Upper lobe of left lung (tissue), 6 donors: ENCODE results near the gene FBXW7. TPM values are rescaled to one million over a fixed set of nuclear protein-coding genes. Genes with fewer than 3 reads are reported as not detected.

Source experiments
- ATAC-seq, 2 donors: fragments of 200-7000 bp; cut with Tn5 transposase; one replicate each; pipeline ENCODE4 v1.9.1; 2022; ENCODE audit warnings: mild to moderate bottlenecking in 2 of 2, moderate library complexity in 2 of 2; ENCODE audit not compliant: low FRiP score in 2 of 2
- DNase-seq, 2 donors: peaks; one replicate each; pipeline ENCODE4 v3.0.0-alpha.2; 2019 to 2020
- H3K27ac ChIP-seq, 4 donors: fragments of 200-600 bp; sonication (generic); one replicate each; pipeline ENCODE4 v1.5.1; 2016 to 2019
- H3K27me3 ChIP-seq, 4 donors: fragments of 200-600 bp; sonication (generic); one replicate each; pipeline ENCODE4 v1.5.1; 2017 to 2019
- H3K36me3 ChIP-seq, 4 donors: fragments of 200-600 bp; sonication (generic); one replicate each; pipeline ENCODE4 v1.5.1; 2016 to 2019
- H3K4me1 ChIP-seq, 4 donors: fragments of 200-600 bp; sonication (generic); one replicate each; pipeline ENCODE4 v1.5.1; 2018 to 2019
- H3K4me3 ChIP-seq, 4 donors: fragments of 200-600 bp; sonication (generic); one replicate each; pipeline ENCODE4 v1.5.1; 2017 to 2019; ENCODE audit warnings: mild to moderate bottlenecking in 2 of 4, moderate library complexity in 1 of 4
- H3K9me3 ChIP-seq, 4 donors: fragments of 200-600 bp; sonication (generic); one replicate each; pipeline ENCODE4 v1.5.1; 2018 to 2019
- CTCF ChIP-seq, 6 experiments: fragments of 450-650 bp in 4 of 6; fragments of 200-600 bp in 2 of 6; sonication (generic) in 2 of 6; IDR thresholded peaks; one replicate each; pipeline ENCODE4 v1.5.1; 2016 to 2019; ENCODE audit warnings: antibody characterized with exemption in 6 of 6
- EP300 ChIP-seq, 4 donors: sonication (generic); formaldehyde crosslinking; IDR thresholded peaks; one replicate each; pipeline ENCODE4 v1.5.1; 2017; ENCODE audit warnings: antibody characterized with exemption in 4 of 4, control low read depth in 2 of 4
- POLR2A ChIP-seq, 4 donors: fragments of 450-650 bp; IDR thresholded peaks; one replicate each; pipeline ENCODE4 v1.5.1; 2016 to 2017; ENCODE audit warnings: antibody characterized with exemption in 4 of 4, mild to moderate bottlenecking in 2 of 4
- POLR2AphosphoS5 ChIP-seq, 2 donors: sonication (generic); formaldehyde crosslinking; IDR thresholded peaks; one replicate each; pipeline ENCODE4 v1.5.1; 2017; ENCODE audit warnings: antibody characterized with exemption in 2 of 2
- WGBS, 2 donors: methylation state at CpG; one replicate each; pipeline ENCODE4 v1.1.5; 2017 to 2018; 5-methylcytosine and 5-hydroxymethylcytosine counted together
- total RNA-seq, 6 donors: library from RNA; depleted of rRNA in 4 of 6; stranded (reverse); fragments of >200 nt in 4 of 6; gene quantifications; one replicate each; pipeline versions ENCODE4 v1.1.0 to v1.2.1, GENCODE V29; 2016 to 2021
- donor health status: DM: no; HTN: no; CAD: no; lungs with moderate emphysema.
- donor health status: DM: no; HTN: yes; CAD: no; lungs with severe emphysema.

FBXW7 gene
- total RNA-seq, 6 donors from 2014 or later: 36.5 to 116 (median 52.5) TPM

GRCh38 chr4:152417673-152418072 is 118.2 kb downstream of the FBXW7 start:
- H3K4me1 ChIP-seq: peaks cover 0 to 8% (median 0%) of the 10 kb centered on the region in 4 donors
- H3K4me3 ChIP-seq: no peak overlapping the region
- WGBS, 2 donors: 100% methylated on average over 2 of the region's 2 CpGs
- no peak for DNase-seq
- TF ChIP-seq POLR2A (IDR thresholded peaks at IDR 0.05) (no peak), POLR2AphosphoS5 (IDR thresholded peaks at IDR 0.05) (no peak), CTCF (IDR thresholded peaks at IDR 0.05) (no peak), EP300 (IDR thresholded peaks at IDR 0.05) (no peak)
- ATAC-seq: no peak
- no peaks in the 10 kb centered on the region for H3K36me3 ChIP-seq
- no peak overlapping the region for H3K27ac ChIP-seq
- no peaks in the 10 kb centered on the region for H3K27me3 ChIP-seq
- no peaks in the 10 kb centered on the region for H3K9me3 ChIP-seq

DNA sequence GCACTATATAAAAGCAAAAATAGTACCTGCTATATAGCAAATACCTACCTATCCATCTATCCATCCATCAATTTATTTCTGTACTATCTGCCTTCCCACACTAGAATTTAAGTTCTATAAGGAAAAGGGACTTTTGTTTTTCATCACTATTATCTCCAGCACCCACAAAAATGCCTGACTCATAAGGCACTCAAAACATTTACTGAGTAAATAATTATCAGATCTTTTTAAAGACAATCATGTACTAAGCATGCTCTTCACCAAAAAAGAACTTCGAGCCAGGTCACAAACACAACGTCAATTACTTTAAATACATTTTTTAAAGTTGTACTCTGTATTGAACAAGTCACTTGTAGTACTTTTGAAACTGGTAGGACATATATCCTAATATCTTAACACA is 119.9 kb downstream of the FBXW7 start:
- 67 to 69% methylated on average over 2 of the region's 2 CpGs for WGBS, 2 donors
- Histone ChIP-seq H3K9me3 (no peaks in the 10 kb centered on the region), H3K27ac (no peak overlapping the region), H3K4me3 (no peak overlapping the region), H3K36me3 (peaks cover 0 to 7% (median 0%) of the 10 kb centered on the region in 4 donors), H3K27me3 (no peaks in the 10 kb centered on the region), H3K4me1 (peaks cover 0 to 8% (median 0%) of the 10 kb centered on the region in 4 donors)
- TF ChIP-seq EP300 (IDR thresholded peaks at IDR 0.05): no peak
- TF ChIP-seq POLR2A (IDR thresholded peaks at IDR 0.05): no peak
- no peak for TF ChIP-seq POLR2AphosphoS5 (IDR thresholded peaks at IDR 0.05)
- TF ChIP-seq CTCF (IDR thresholded peaks at IDR 0.05): no peak
- ATAC-seq: no peak
- DNase-seq: no peak

DNA sequence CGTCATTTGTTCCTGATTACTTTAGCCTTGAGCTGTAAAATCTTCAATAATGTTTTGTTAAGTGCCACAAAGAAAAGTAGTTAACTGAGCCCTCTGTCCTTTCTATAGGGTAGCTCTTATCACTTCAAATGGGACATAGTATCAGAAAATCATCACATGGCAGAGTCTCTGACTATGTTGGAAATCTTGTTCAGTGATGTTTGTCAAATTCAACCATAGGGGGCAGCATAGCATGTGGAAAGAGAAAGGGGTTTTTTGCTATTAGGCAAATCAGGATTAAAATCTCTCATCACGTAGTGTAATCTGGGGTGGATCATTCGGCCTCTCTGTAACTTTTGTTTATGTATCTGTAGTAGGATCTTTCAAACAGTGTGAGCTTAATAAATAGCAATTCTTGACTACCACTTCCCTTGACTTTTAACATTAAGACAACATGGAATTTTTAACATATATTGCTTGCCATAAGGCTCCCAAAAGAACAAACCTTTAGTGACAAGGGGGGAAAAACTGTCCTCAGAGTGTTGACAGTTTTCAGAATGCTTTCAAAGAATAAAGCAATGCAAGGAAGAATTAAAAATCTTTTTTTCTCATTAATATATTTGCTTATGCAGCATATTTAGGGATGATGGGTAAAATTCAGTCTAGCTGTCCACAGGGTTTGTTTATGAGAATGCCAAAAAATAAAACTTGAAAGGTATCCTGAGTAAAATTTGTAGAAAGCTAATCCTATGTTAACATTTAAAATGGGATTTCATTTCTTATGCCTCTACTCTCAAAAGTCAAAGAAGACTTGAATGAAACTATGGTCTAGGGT is 127.2 kb downstream of the FBXW7 start:
- DNase-seq: no peak
- no peak for ATAC-seq
- 48 to 58% methylated on average over 3 of the region's 3 CpGs for WGBS, 2 donors

GRCh38 chr4:152401424-152401823 is 134.5 kb downstream of the FBXW7 start:
- DNase-seq: no peak
- peaks cover 0 to 6% (median 5%) of the 10 kb centered on the region in 4 donors for H3K4me1 ChIP-seq
- H3K9me3 ChIP-seq: no peaks in the 10 kb centered on the region
- H3K36me3 ChIP-seq: peaks cover 0 to 4% (median 0%) of the 10 kb centered on the region in 4 donors
- H3K4me3 ChIP-seq: no peak overlapping the region
- no peak for TF ChIP-seq CTCF (IDR thresholded peaks at IDR 0.05)
- TF ChIP-seq POLR2A (IDR thresholded peaks at IDR 0.05): no peak
- no peak for TF ChIP-seq POLR2AphosphoS5 (IDR thresholded peaks at IDR 0.05)
- TF ChIP-seq EP300 (IDR thresholded peaks at IDR 0.05): no peak
- no peaks in the 10 kb centered on the region for H3K27me3 ChIP-seq
- no peak overlapping the region for H3K27ac ChIP-seq
- WGBS, 2 donors: 95 to 97% methylated on average over 3 of the region's 3 CpGs
- ATAC-seq: no peak

More for the DNA sequence above, 127.2 kb downstream of the FBXW7 start:
- Histone ChIP-seq H3K9me3 (no peaks in the 10 kb centered on the region), H3K27ac (no peak overlapping the region), H3K27me3 (no peaks in the 10 kb centered on the region), H3K4me1 (no peaks in the 10 kb centered on the region), H3K4me3 (no peak overlapping the region), H3K36me3 (peaks cover 0 to 9% (median 0%) of the 10 kb centered on the region in 4 donors)
- no peak for TF ChIP-seq POLR2A (IDR thresholded peaks at IDR 0.05)
- peak in 5 of 6 experiments; percentile 26 to 57 (median 54) for TF ChIP-seq CTCF (IDR thresholded peaks at IDR 0.05)
- no peak for TF ChIP-seq EP300 (IDR thresholded peaks at IDR 0.05)

- peaks cover 0 to 4% (median 0%) of the 10 kb centered on the region in 4 donors for H3K36me3 ChIP-seq
- DNase-seq (no peak), ATAC-seq (peak in 1 of 2 donors; percentile 44)
- no peaks in the 10 kb centered on the region for H3K9me3 ChIP-seq
- H3K4me1 ChIP-seq: peaks cover 0 to 6% (median 5%) of the 10 kb centered on the region in 4 donors
- no peaks in the 10 kb centered on the region for H3K27me3 ChIP-seq
- TF ChIP-seq EP300 (IDR thresholded peaks at IDR 0.05) (no peak), POLR2AphosphoS5 (IDR thresholded peaks at IDR 0.05) (no peak), POLR2A (IDR thresholded peaks at IDR 0.05) (no peak), CTCF (IDR thresholded peaks at IDR 0.05) (no peak)
- no peak overlapping the region for H3K27ac ChIP-seq
- no peak overlapping the region for H3K4me3 ChIP-seq
Observed at GRCh38 chr4:152399246-152399645, 136.6 kb downstream of the FBXW7 start.
